ENCODE data around the gene CSTPP1.

The CSTPP1 gene, protein sequence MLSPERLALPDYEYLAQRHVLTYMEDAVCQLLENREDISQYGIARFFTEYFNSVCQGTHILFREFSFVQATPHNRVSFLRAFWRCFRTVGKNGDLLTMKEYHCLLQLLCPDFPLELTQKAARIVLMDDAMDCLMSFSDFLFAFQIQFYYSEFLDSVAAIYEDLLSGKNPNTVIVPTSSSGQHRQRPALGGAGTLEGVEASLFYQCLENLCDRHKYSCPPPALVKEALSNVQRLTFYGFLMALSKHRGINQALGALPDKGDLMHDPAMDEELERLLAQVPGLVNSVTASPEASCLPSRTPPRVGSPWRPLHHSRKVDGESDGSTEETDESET

DNA sequence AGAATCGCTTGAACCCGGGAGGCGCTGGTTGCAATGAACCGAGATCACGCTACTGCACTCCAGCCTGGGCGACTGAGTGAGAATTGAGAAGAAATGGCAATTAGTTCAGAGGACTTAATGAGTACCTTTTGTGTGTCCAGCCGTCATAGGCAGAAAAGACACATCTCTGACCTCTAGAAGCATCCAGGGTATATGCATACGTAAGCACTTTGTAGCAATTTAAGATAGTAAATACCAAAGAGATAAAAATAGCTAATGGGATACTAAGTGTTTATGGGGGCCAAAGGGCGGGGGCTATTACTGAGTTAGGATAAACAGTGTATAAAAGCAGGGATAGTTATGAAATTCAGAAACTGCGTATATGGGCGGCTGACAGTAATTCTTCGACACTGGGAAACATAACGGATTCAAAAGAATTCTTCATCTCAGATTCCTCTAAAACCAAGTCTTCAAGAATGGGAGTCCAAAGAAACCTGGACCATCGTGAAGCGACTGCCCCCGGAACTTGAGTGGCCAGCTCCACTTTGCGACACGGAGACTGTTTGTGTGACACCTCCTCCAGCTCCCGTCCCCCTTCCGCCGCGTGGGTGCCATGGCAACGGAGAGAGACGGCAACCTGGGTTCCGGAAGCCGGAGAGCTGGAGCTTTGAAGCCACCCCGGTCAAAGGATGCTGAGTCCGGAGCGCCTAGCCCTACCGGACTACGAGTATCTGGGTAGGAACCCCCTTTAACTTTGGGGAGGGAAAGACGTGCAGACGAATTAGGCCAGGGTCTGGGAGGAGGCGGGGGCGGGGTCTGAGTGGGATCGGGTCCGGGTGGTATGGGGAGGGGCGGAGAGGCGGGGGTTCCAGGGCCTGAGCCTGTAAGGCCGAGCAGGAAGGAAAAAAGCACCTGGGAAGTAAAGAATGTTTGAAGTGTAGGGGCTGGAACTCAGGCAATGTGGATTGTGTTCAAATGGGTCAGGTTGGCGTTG lies at the start of gene CSTPP1:
CSTPP1 (plus strand) TSS at position 624 of the 973 bp plus-strand sequence; CDS start at position 669, 45 bp downstream.
- DNase-seq (ENCODE audit: low read depth in 2 of 2, low spot score in 1 of 2) = peak; percentile 88 to 90

DNA sequence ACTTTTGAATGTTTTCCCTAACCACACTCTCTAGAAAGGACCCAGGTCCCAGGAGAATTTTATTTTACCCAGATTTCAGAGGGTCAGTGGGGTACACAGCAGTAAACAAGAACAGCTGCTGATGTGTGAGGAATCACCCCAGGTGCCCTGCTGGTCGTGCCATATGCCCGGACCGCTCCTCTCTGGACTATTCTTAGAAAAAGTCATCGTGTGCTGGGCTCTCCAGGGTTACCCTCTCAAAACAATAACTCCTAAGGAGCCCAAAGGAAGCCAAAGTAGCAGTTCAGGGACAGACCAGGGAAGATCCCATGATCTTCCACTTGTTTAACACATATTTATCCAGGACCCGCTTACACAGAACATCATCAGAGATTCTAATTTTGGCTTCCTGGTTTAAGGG lies 47.9 kb upstream of the CSTPP1 start:
- no peak for DNase-seq (ENCODE audit: low read depth in 2 of 2, low spot score in 1 of 2)

DNA sequence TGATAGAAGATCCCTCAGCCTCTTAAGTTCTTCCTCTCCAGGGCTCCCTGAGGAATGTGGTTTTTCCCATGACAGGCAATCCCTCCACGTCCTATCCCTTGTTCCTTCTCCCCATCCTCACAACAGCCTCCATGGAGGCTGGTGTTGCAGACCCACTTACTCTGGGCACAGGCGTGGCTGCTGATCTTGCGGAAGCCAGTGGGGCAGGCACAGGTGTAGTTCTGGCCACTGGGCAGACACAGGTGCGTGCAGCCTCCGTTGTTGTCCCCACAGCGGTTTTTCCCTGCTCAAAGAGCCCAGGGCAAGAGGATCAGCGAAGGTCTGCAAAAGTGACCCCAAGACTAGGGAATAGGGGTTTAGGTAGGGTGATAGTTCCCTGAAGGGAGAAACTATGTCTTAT lies 47.3 kb upstream of the CSTPP1 start:
- no peak for DNase-seq (ENCODE audit: low read depth in 2 of 2, low spot score in 1 of 2)

DNA sequence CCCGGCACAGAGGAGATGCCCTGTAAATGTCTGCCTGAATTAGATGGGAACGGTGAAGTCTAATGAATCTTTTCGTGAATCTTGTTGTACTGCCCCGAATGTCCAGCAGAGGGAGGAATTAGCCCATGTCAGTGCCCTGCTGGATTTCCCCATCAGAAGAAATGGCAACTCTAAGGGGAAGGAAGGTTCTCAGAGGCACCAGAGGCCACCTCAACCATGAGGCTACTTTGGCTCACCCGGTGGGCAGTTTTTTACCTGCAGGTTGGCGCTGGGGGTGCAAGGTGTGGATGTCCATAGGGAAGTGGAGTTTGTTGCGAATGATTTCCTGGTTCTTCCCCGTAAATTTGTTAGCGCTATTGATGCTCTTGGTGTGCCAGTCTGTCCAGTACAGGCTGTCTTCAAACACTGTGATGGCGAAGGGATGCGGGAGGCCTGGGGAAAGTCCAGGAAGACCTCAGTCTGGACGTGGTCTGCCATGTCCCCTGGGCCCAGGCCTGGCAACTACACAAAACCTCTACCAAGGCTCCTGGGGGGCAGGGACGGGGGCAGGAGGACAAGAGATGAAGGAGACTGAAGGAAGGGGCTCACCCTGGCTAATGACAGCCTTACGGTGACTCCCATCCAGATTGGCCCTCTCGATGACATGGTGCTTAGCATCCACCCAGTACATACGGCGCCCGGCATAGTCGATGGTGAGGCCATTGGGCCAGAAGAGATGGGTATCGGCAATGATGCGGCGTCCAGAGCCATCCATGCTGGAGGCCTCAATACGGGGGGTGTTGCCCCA lies 46.7 kb upstream of the CSTPP1 start:
- DNase-seq (ENCODE audit: low read depth in 2 of 2, low spot score in 1 of 2) = peak; percentile 54 to 61

DNA sequence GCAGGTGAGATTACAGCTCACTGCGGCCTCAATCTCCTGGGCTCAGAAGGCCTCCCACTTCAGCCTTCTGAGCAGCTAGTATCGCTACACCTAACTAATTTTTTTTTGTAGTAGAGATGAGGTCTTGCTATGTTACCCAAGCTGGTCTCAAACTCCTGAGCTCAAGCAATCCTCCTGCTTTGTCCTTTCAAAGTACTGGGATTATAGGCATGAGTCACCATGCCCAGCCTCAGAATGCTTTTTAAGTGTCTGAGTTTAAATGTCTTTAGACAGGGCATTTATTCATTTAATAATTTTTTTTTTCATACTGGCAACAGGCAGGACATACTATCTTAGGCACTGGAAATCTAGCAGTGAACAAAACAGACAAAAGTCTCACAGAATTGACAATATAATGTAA lies 45.9 kb upstream of the CSTPP1 start:
- DNase-seq (ENCODE audit: low read depth in 2 of 2, low spot score in 1 of 2) = no peak

DNA sequence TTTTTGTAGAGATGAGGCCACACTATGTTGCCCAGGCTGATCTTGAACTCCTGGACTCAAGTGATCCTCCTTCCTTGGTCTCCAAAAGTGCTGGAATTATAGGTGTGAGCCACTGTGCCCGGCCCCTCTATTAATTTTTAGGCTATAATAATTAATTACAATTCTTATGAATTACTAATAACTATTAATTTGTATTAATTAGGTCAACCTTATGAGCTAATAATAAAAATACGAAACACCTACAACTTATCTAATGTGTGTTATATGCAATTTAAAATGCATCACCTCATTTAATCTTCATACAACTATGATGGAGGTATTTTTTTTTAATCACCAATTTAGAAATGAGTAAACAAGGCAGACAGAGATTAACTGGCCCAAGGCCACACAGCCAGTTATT lies 44.5 kb upstream of the CSTPP1 start:
- no peak for DNase-seq (ENCODE audit: low read depth in 2 of 2, low spot score in 1 of 2)

DNA sequence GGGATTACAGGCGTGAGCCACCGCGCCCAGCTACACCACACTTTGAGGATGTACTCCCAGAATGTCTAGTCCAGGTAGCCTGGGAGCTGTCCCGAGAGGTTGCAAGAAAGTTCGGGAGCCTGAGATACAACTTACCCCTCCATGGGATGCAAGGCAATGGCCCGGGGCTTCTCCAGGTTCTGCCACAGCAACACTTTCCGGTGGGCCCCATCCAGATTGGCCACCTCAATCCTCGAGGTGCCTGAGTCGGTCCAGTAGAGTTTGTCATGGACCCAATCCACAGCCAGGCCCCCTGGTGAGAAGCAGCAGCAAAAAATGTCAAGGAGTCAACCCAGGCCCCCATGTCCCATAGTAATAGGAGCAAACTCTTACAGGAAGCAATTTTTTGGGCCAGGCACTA lies 43.7 kb upstream of the CSTPP1 start:
- DNase-seq (ENCODE audit: low read depth in 2 of 2, low spot score in 1 of 2) = no peak

DNA sequence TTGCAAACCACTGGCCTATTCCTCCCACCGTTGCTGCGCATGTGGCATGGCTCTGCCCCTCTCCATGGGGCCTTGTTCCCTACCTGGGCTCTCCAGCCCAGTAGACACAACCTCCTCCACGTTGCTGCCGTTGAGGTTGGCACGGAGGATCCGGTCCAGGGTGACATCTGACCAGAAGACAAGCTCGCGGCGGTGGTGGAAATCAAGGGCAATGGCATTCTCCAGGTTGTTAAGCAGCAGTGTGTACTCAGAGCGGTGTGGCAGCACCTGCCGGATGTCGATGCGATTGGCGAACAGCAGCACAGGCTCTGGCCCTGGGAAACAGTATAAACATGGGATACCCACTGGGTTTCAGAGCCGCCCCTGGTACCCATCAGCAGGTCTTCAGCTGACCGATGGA lies 42.1 kb upstream of the CSTPP1 start:
- no peak for DNase-seq (ENCODE audit: low read depth in 2 of 2, low spot score in 1 of 2)

DNA sequence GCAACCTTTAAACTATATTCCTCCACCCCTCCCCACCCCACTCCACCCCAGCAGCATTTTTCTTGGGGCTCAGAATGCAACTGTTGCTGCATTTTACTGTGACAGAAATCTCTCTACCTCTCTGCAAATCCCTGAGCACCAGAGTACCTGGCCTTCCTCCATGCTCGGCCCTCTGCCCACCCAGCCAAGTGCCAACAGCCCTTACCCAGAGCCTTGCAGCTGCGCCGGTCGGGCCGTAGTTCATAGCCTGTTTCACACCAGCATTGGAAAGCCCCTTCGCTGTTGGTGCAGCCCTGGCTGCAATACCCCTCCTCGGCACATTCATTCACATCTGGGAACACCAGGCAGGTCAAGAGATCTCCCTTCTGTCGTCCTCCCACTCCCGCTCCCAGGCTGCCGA lies 41.6 kb upstream of the CSTPP1 start:
- no peak for DNase-seq (ENCODE audit: low read depth in 2 of 2, low spot score in 1 of 2)

DNA sequence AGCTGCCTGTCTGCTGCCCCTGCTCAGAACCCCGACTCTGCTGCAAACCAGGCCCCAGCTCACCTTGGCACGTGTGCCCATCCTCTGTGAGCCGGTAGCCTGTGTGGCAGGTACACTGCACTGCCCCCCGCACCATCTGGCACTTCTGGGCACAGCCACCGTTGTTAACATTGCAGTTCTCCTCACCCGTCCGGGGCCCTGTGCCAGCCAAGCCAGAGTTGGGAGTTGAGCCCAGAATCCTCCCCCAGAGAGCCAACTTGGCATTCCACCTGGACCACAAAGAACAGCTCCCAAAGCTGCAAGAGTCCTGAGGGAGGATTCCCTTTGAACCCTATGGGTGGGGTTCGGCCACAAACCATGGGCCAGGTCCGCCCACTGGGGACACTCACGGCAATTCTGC lies 40.7 kb upstream of the CSTPP1 start:
- no peak for DNase-seq (ENCODE audit: low read depth in 2 of 2, low spot score in 1 of 2)

DNA sequence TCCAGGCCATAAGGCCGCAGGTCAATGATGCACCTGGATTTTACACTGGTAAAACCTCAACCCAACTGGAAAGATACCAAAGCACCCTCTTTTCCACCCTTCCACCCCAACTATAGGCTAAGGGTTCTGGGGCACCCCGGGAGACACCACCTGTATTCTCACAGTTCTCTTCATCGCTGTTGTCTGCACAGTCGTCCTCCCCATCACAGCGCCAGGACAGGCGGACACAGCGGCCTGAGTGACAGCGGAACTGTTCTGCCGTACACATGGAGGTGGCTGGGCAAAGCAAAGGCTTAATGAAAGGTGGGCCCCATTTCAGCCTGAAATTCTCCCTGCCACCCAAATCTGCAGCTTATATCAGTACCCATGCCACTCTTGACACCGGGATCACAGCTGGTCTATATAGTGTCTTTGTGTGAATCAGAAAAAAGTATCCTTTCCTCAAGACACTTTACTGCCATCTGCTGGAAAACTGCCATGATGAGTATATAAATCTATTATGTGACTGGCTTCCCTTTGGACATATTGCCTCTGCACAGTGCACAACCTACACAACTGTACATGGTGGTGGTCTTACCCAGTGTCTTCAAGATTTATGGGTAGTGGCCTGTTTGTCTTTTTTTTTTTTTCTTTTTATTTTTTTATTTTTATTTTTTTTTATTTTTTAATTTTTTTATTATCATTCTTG lies 39.7 kb upstream of the CSTPP1 start:
- no peak for DNase-seq (ENCODE audit: low read depth in 2 of 2, low spot score in 1 of 2)

DNA sequence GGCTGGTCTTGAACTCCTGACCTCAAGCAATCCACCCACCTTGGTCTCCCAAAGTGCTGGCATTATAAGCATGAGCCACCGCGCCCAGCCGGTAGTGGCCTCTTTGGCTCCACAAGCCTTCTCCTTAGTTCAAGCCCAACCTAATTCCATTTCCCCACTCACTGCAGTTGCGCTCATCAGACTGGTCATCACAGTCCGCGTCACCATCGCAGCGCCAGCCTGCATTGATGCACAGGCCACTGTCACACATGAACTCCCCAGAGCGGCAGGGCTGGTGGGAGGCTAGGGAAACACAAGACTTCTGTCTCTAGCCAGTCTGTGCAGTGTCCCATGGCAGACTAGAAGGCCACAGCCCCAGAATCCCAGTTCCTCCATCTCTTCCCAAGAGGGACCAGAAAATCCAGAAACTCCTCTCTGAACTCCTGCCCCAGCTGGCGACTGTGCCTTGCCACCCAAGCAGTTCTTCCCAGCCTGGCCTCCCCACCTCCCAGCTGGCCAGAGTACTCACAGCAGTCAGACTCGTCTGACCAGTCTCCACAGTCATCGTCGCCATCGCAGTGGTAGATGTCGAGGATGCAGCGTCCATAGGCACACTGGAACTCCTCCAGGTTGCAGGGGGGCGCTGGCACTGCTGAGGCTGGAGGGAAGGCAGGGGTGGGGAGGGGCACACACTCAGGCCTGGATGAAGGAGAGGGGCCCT lies 38.0 kb upstream of the CSTPP1 start:
- DNase-seq (ENCODE audit: low read depth in 2 of 2, low spot score in 1 of 2) = no peak

DNA sequence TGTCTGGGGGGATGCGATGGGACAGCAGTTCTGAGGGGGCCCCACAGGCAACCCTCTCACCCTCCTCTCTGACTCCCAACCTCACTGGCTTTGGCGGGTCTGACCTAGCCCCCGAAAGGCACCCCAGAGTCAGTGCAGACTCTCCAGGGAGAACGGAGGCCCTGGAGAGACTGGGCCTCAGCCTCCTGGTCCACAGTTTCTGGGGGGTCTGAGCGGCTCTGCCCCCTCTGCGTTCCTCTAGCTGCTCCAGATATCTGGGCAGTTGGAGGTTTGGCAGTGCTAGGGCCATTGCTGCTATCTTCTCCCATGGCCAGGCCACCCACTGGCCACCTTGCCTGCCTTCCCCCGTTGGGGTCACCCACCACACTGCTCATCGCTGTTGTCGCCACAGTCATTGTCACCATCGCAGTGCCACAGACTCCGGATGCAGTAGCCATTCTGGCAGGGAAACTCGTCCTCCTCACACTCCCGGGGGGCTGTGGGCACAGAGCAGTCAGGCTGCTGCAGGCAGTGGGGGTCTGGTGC lies 37.0 kb upstream of the CSTPP1 start:
- no peak for DNase-seq (ENCODE audit: low read depth in 2 of 2, low spot score in 1 of 2)

DNA sequence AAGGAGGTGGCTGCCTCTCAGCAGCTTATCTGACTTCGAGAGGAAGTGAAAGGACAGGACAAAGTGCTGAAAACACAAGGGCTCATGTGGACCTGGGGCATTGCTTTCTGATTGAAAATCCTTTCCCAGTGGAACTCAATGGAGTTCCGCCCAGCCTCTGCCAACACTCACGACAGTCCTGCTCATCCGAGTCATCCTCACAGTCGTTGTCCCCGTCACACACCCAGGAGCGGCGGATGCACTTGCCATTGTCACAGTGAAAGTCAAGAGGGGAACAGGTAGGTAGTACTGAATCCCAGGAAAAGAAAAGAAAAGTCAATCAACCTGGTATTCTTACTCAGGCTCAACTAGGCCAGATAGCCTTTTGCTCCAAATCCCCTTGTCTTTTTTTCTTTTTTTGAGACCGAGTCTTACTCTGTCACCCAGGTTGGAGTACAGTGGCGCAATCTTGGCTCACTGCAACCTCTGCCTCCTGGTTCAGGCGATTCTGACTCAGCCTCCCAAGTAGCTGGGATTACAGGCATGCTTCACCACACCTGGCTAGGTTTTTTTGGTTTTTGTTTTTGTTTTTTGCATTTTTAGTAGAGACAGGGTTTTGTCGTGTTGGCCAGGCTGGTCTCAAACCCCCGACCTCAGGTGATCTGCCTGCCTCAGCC lies 36.3 kb upstream of the CSTPP1 start:
- no peak for DNase-seq (ENCODE audit: low read depth in 2 of 2, low spot score in 1 of 2)

DNA sequence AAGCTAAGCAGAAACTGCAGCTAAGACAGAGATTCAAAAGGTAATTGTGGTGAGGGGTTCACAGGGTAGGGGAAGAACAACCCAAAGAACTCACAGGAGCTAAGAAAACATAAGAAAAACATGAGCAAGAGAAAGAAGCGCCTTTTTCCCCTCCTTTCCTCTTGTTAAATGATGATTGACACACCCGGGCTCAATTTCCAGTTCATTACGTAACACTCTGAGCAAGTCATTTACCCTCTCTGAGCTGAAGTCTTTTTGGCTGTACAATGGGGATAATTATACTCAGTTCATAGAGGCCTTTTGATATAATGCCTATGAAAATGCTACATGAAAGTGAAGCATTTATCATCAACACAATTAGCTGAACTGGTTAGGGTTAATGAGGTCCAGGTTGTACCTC lies 35.4 kb upstream of the CSTPP1 start:
- no peak for DNase-seq (ENCODE audit: low read depth in 2 of 2, low spot score in 1 of 2)

DNA sequence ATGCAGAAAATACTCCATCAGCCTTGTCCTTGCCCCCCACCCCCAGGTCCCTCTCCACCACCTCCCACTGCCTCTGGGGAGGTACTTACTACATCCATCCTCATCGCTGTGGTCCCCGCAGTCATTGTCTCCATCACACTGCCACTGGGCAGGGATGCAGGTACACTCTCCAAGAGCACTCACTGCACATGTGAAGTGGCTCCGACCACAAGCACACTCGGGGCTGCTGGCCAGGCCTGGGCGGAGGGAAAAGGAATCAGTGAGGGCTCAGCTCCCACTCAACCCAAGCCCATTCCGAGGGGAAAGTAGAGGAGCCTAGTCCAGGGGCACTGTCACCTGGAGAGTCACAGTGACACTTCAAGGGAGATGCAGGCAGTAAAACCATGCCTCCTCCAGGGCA lies 33.9 kb upstream of the CSTPP1 start:
- no peak for DNase-seq (ENCODE audit: low read depth in 2 of 2, low spot score in 1 of 2)

DNA sequence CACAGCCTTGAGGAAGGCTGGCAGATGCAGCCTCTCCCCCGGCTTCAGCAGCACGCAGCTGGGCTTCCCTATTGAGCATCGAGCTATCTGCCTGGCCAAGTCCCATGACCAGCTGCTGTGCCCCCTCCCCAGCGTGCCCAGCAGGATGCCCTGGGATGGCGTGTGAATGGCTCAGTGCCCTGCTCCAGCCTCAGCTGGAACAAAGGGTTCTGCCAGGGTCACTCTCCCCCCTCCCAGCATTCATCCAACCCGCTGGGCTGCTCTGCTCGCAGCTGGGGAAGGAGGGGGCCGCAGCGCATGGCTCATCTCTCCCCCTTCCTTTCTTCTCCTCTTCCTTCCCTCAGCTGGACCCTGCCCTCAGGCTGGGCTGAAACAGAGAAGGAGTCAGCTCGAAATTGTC lies 32.7 kb upstream of the CSTPP1 start:
- no peak for DNase-seq (ENCODE audit: low read depth in 2 of 2, low spot score in 1 of 2)

DNA sequence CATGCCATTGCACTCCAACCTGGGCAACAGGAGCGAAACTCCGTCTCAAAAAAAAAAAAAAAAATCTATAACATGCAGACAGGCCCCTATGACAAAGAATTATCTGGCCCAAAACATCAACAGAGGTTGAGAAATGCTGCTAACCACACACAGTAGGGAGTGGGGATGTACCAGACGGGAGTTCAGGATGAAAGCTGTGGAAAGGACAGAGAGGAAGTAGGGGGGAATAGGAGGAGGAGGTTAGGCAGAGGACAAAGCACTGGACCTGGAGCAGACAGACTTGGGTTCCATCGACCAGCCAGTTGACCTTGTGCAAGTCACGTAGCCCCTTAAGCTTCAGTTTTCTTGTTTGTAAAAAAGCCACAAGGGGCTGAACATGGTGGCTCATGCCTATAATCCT lies 30.8 kb upstream of the CSTPP1 start:
- no peak for DNase-seq (ENCODE audit: low read depth in 2 of 2, low spot score in 1 of 2)

DNA sequence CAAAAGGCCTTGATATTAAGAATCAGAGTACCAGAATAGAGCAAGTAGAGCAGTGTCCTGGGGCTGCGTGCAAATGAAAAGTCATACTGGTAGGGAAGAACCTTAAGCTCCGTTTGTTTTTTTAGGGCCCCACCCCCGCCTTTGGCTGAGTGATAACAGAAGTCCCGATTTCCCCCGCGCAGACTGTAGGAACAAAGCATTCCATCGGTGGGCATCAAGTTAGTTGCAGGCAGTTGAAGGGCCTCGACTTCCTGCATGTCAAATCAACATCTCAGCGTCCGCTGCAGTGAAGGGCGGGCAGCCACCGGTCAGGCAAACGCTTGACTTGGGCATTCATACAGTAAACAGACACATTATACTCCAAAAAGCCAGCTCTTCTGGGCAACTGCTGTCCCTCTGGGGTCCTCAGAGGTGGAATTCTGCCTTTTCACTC lies 29.9 kb upstream of the CSTPP1 start:
- no peak for DNase-seq (ENCODE audit: low read depth in 2 of 2, low spot score in 1 of 2)

DNA sequence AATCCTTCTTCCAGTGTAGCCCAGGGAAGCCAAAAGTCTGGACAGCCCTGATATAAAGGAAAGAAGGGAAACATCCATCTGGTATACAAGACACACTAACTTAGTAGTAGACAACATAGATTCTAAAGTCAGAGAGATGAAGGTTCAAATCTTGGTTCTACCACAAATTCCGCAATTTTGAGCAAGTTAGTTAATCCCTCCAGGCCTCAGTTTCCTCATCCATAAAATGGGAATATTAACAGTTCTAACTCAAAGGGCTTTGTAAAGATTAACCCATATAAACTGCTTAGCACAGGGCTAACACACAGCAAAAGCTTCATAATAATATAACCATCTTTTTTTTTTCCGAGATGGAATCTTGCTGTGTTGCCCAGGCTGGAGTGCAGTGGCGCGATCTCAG lies 29.0 kb upstream of the CSTPP1 start:
- no peak for DNase-seq (ENCODE audit: low read depth in 2 of 2, low spot score in 1 of 2)
